WTC11 (cell line): ENCODE data around the gene ATP2B2. TPM values are rescaled to one million over a fixed set of nuclear protein-coding genes. Genes with fewer than 3 reads are reported as not detected.

Experiments
- ATAC-seq: fragments of 200-7000 bp; cut with Tn5 transposase; 2 replicates; pipeline ENCODE4 v1.10.0; 2021; ENCODE audit warnings: mild to moderate bottlenecking, moderate library complexity
- CTCF ChIA-PET: fragments of 300-600 bp; sonication (Branson Sonifier 250); formaldehyde crosslinking; loops from one replicate; lab custom pipeline; 2021; ENCODE audit warnings: antibody characterized with exemption; lab: Charles Lee
- POLR2A ChIA-PET: fragments of 350-600 bp; sonication (Branson Sonifier 250); formaldehyde crosslinking; loops from one replicate; lab custom pipeline; 2021; ENCODE audit warnings: antibody characterized with exemption; lab: Charles Lee
- DNase-seq: peaks from one replicate; pipeline ENCODE4 v3.0.0; 2021; ENCODE audit warnings: low spot score
- H3K27ac Mint-ChIP-seq: 2 replicates; pipeline ENCODE4 v1.8.0; 2021; ENCODE audit warnings: mixed read lengths
- H3K27me3 Mint-ChIP-seq: 2 replicates; pipeline ENCODE4 v1.8.0; 2021; ENCODE audit warnings: low read depth, mild to moderate bottlenecking, moderate library complexity, mixed read lengths
- H3K36me3 Mint-ChIP-seq: 2 replicates; pipeline ENCODE4 v1.8.0; 2021; ENCODE audit warnings: mixed read lengths
- H3K4me1 Mint-ChIP-seq: 2 replicates; pipeline ENCODE4 v1.8.0; 2022; ENCODE audit warnings: mixed read lengths
- H3K4me3 Mint-ChIP-seq: 2 replicates; pipeline ENCODE4 v1.8.0; 2021; ENCODE audit warnings: mild to moderate bottlenecking, moderate library complexity, mixed read lengths
- H3K9me3 Mint-ChIP-seq: 2 replicates; pipeline ENCODE4 v1.8.0; 2021; ENCODE audit warnings: mixed read lengths
- ATF1 ChIP-seq: sonication (generic); formaldehyde crosslinking; IDR thresholded peaks from 2 replicates; pipeline ENCODE4 v1.8.1; 2023; ENCODE audit warnings: mild to moderate bottlenecking, moderate library complexity, missing genetic modification reagents
- ATF6 ChIP-seq: sonication (generic); formaldehyde crosslinking; IDR thresholded peaks from 2 replicates; pipeline ENCODE4 v1.8.1; 2023; ENCODE audit warnings: mild to moderate bottlenecking, missing genetic modification reagents
- CBFB ChIP-seq: sonication (generic); formaldehyde crosslinking; IDR thresholded peaks from 2 replicates; pipeline ENCODE4 v1.8.1; 2022; ENCODE audit warnings: mild to moderate bottlenecking, low read depth, missing genetic modification reagents
- ETV6 ChIP-seq: sonication (generic); formaldehyde crosslinking; IDR thresholded peaks from 2 replicates; pipeline ENCODE4 v1.8.1; 2022; ENCODE audit warnings: mild to moderate bottlenecking, missing genetic modification reagents
- GTF2I ChIP-seq: fragments of 250-450 bp; sonication (Bioruptor Pico); conservative IDR thresholded peaks from 2 replicates; pipeline ENCODE4 v1.4.0; 2021; ENCODE audit warnings: mild to moderate bottlenecking
- IRF2 ChIP-seq: sonication (generic); formaldehyde crosslinking; IDR thresholded peaks from 2 replicates; pipeline ENCODE4 v1.8.0; 2022; ENCODE audit warnings: low read depth, missing genetic modification reagents, borderline replicate concordance
- JAZF1 ChIP-seq: fragments of 250-450 bp; sonication (Bioruptor Pico); IDR thresholded peaks from 2 replicates; pipeline ENCODE4 v1.9.0; 2021; ENCODE audit warnings: moderate library complexity, mild to moderate bottlenecking, inconsistent platforms
- MXD4 ChIP-seq: fragments of 250-450 bp; sonication (Bioruptor Pico); IDR thresholded peaks from 2 replicates; pipeline ENCODE4 v1.8.0; 2021; ENCODE audit warnings: mild to moderate bottlenecking, moderate library complexity, borderline replicate concordance
- NFATC4 ChIP-seq: fragments of 250-450 bp; sonication (Bioruptor Pico); IDR thresholded peaks from 2 replicates; pipeline ENCODE4 v1.9.0; 2021; ENCODE audit warnings: mild to moderate bottlenecking
- NR1H2 ChIP-seq: sonication (generic); formaldehyde crosslinking; IDR thresholded peaks from 2 replicates; pipeline ENCODE4 v1.9.0; 2021; ENCODE audit warnings: mild to moderate bottlenecking, moderate library complexity, missing genetic modification reagents
- NR2C2 ChIP-seq: sonication (generic); formaldehyde crosslinking; IDR thresholded peaks from 2 replicates; pipeline ENCODE4 v1.8.0; 2022; ENCODE audit warnings: mild to moderate bottlenecking, missing genetic modification reagents
- RELA ChIP-seq: sonication (generic); formaldehyde crosslinking; IDR thresholded peaks from 2 replicates; pipeline ENCODE4 v1.8.1; 2022; ENCODE audit warnings: missing genetic modification reagents, mild to moderate bottlenecking, borderline replicate concordance
- RORB ChIP-seq: fragments of 250-450 bp; sonication (Bioruptor Pico); IDR thresholded peaks from 2 replicates; pipeline ENCODE4 v1.9.0; 2021; ENCODE audit warnings: mild to moderate bottlenecking
- SMAD4 ChIP-seq: sonication (generic); formaldehyde crosslinking; IDR thresholded peaks from 2 replicates; pipeline ENCODE4 v1.8.0; 2022; ENCODE audit warnings: mild to moderate bottlenecking, missing genetic modification reagents
- ZNF232 ChIP-seq: sonication (generic); formaldehyde crosslinking; IDR thresholded peaks from 2 replicates; pipeline ENCODE4 v1.8.0; 2022; ENCODE audit warnings: mild to moderate bottlenecking, missing genetic modification reagents
- ZNF263 ChIP-seq: sonication (generic); formaldehyde crosslinking; IDR thresholded peaks from 2 replicates; pipeline ENCODE4 v1.8.1; 2022; ENCODE audit warnings: low read depth, mild to moderate bottlenecking, moderate library complexity, missing genetic modification reagents
- ZNF423 ChIP-seq: fragments of 250-450 bp; sonication (Bioruptor Pico); IDR thresholded peaks from 2 replicates; pipeline ENCODE4 v2.1.2; 2022; ENCODE audit warnings: mild to moderate bottlenecking, moderate library complexity
- total RNA-seq: library from RNA; stranded (reverse); gene quantifications from 3 replicates; pipeline ENCODE4 v1.2.3, GENCODE V29; 2021
- TF ChIP-seq, protein P1 (sequence below): fragments of 250-450 bp; sonication (Bioruptor Pico); IDR thresholded peaks from 2 replicates; pipeline ENCODE4 v2.1.2; 2022; ENCODE audit warnings: mild to moderate bottlenecking, moderate library complexity

The ATP2B2 gene
- total RNA-seq, 1 experiment from 2014 or later = 0.48 TPM

- H3K4me3 Mint-ChIP-seq = no peak overlapping the region
- ChIA-PET CTCF (interaction anchor here (0.7 to 1.4 kb wide), 5 partner anchors 41 to 435 kb away, joined by 3 to 9 read pairs (median 3); no protein-coding TSS in a partner anchor), POLR2A (no interaction called here)
- H3K27ac Mint-ChIP-seq = no peak overlapping the region
- peaks cover under 1% of the 10 kb centered on the region; the same call in 1 of the 2 replicates for H3K27me3 Mint-ChIP-seq
- H3K4me1 Mint-ChIP-seq = peaks cover 18% of the 10 kb centered on the region
- DNase-seq (no peak), ATAC-seq (no peak)
- no peaks in the 10 kb centered on the region for H3K9me3 Mint-ChIP-seq
- H3K36me3 Mint-ChIP-seq = no peaks in the 10 kb centered on the region
- TF ChIP-seq ZNF232 (CRISPR knock-in tag) (no peak), MXD4 (CRISPR knock-in tag) (no peak), NR2C2 (CRISPR knock-in tag) (no peak), SMAD4 (CRISPR knock-in tag) (no peak), ATF6 (CRISPR knock-in tag) (no peak), ZNF263 (no peak), NFATC4 (CRISPR knock-in tag) (no peak), ETV6 (CRISPR knock-in tag) (no peak), CBFB (CRISPR knock-in tag) (no peak), RELA (no peak), IRF2 (CRISPR knock-in tag) (no peak), RORB (CRISPR knock-in tag) (no peak)
- TF ChIP-seq, protein P1, sequence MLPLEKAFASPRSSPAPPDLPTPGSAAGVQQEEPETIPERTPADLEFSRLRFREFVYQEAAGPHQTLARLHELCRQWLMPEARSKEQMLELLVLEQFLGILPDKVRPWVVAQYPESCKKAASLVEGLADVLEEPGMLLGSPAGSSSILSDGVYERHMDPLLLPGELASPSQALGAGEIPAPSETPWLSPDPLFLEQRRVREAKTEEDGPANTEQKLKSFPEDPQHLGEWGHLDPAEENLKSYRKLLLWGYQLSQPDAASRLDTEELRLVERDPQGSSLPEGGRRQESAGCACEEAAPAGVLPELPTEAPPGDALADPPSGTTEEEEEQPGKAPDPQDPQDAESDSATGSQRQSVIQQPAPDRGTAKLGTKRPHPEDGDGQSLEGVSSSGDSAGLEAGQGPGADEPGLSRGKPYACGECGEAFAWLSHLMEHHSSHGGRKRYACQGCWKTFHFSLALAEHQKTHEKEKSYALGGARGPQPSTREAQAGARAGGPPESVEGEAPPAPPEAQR (CRISPR knock-in tag) = no peak
Observed at GRCh38 chr3:10510743-10511432, 5.5 kb upstream of the ATP2B2 start.

DNA sequence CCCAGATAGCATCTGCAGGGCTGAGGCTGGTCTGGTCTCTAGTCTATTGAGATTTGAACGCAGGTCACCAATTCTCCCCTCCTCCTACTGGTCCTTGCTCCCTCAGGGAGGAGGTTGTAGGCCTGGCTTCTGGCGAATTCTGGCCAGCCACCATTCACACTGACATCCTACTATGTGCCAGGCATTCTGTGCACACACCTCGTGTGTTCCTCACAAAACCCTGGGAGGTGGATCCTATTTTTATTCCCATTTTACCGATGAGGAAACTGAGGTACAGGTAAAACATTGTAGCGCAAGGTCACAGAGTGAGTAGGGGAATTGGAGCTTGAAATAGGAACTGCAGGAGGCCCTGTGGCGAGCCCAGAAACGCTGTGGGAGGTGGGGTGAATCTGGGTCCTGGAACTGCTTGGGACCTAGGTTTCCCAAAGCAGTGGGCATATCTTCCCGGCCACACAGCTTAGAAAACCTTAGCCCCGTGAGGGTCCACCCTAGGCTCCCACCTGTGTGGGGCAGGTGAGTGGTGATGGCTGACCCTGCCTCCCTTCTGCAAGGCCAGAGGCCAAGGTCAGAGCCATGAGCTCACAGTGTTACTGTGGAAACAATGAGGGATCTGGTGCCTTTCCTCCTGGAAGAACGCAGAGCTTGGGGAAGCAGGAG, 4.8 kb upstream of the ATP2B2 start:
- Mint-ChIP-seq H3K27ac (no peak overlapping the region), H3K4me1 (peaks cover 18% of the 10 kb centered on the region), H3K4me3 (no peak overlapping the region), H3K36me3 (no peaks in the 10 kb centered on the region), H3K27me3 (peaks cover 2% of the 10 kb centered on the region; the same call in 1 of the 2 replicates), H3K9me3 (no peaks in the 10 kb centered on the region)
- DNase-seq (no peak), ATAC-seq (no peak)
- ChIA-PET CTCF (interaction anchor here (0.7 to 1.4 kb wide), 4 partner anchors 86 to 436 kb away, joined by 3 to 9 read pairs (median 3); no protein-coding TSS in a partner anchor), POLR2A (no interaction called here)
- TF ChIP-seq GTF2I (CRISPR knock-in tag) (no peak), ZNF232 (CRISPR knock-in tag) (no peak), ATF1 (CRISPR knock-in tag) (no peak), NR1H2 (CRISPR knock-in tag) (no peak)

DNA sequence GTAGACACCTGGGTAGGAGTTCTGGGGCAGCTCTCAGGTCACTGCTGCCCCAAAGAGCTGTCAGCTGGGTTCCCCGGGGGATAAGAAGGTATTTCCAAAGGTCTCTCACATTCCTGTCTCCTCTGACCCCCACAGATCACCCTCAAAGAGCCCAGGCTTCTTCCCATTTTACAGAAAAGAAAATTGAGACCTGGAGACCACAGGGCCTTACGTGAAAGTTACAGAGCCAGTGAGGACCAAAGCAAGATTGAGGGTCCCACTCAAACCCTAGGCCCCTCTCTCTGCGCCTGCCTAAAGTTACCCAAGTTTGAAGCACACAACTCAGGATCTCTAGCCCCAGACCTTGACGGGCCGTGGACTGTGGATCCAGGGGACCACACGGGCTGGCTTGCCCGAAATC, 3.9 kb upstream of the ATP2B2 start:
- ATAC-seq (no peak), DNase-seq (no peak)
- Mint-ChIP-seq H3K36me3 (no peaks in the 10 kb centered on the region), H3K4me3 (no peak overlapping the region), H3K9me3 (no peaks in the 10 kb centered on the region), H3K27ac (no peak overlapping the region), H3K27me3 (peaks cover 7% of the 10 kb centered on the region), H3K4me1 (peaks cover 22% of the 10 kb centered on the region)
- ChIA-PET POLR2A (no interaction called here), CTCF (interaction anchor here (1.5 kb wide), 1 partner anchor 35 kb away, joined by 3 read pairs; no protein-coding TSS in a partner anchor)
- TF ChIP-seq ZNF423 (CRISPR knock-in tag) (no peak), IRF2 (CRISPR knock-in tag) (no peak), JAZF1 (CRISPR knock-in tag) (no peak)
